Activated T-helper 1 cell treated with anti-CD3 and anti-CD28 coated beads, Interleukin-12 subunit alpha, Interleukin-12 subunit beta, Interleukin-2, Interleukin-4 antibody, amounts not matched to agents 30 ng/mL and 10 ng/mL and 1 ng/mL, durations not matched to agents 14 hours and 24 hours and 36 hours (primary cell): ENCODE results near the gene BARHL1. TPM values are rescaled to one million over a fixed set of nuclear protein-coding genes. Genes with fewer than 3 reads are reported as not detected.

Experiments
- DNase-seq: peaks from one replicate; pipeline ENCODE4 v3.0.0; 2021; ENCODE audit warnings: low spot score
- H3K27ac Mint-ChIP-seq: one replicate; pipeline ENCODE4 v1.8.0; 2021; ENCODE audit warnings: mild to moderate bottlenecking, mixed read lengths
- H3K27me3 Mint-ChIP-seq: one replicate; pipeline ENCODE4 v1.8.0; 2022; ENCODE audit warnings: mild to moderate bottlenecking, moderate library complexity, mixed read lengths; ENCODE audit not compliant: insufficient read depth
- H3K36me3 Mint-ChIP-seq: one replicate; pipeline ENCODE4 v1.8.0; 2021; ENCODE audit warnings: low read depth, mixed read lengths
- H3K4me1 Mint-ChIP-seq: one replicate; pipeline ENCODE4 v1.8.0; 2021; ENCODE audit warnings: low read depth, mixed read lengths
- H3K4me3 Mint-ChIP-seq: one replicate; pipeline ENCODE4 v1.8.0; 2021; ENCODE audit warnings: mild to moderate bottlenecking, moderate library complexity, mixed read lengths
- H3K9me3 Mint-ChIP-seq: one replicate; pipeline ENCODE4 v1.8.0; 2021; ENCODE audit warnings: mixed read lengths
- intact Hi-C: fragments of 100-400 bp; cut with micrococcal nuclease; formaldehyde crosslinking; loops from one replicate; pipeline ENCODE4 v1.15.1; 2024
- total RNA-seq: library from RNA; stranded (reverse); gene quantifications from 2 replicates; pipeline ENCODE4 v1.2.3, GENCODE V29; 2022

Gene BARHL1
- total RNA-seq, 1 donor from 2014 or later, result not detected

- Mint-ChIP-seq H3K4me3 (no peak overlapping the region), H3K27ac (no peak overlapping the region), H3K9me3 (no peaks in the 10 kb centered on the region)
Observed at GRCh38 chr9:132591751-132592314, 9.4 kb downstream of the BARHL1 start.

DNA sequence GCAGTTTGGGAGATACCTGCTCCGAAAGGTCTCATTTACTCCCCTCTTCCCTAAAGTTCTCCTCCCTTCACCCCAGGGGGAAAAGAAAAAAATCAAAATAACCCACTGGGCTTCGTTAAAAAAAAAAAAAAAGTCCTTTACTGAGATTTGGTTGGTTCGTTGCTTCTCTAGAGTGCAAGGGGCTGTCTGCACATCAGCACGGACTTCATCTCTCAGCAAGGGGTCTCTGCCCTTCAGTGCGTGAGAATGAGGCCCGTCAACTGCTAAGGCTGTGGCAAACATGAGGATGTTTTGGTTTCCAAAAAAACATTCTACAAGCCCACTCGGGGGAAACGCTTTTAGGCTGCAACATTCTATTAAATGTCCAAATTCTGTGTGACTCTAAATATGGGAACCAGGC is 10.0 kb downstream of the BARHL1 start:
- H3K4me3 Mint-ChIP-seq, result no peak overlapping the region
- H3K4me1 Mint-ChIP-seq, result no peaks in the 10 kb centered on the region
- peaks cover 11% of the 10 kb centered on the region for H3K36me3 Mint-ChIP-seq
- no peak for DNase-seq
- intact Hi-C loops, result loop anchor here (5.0 kb wide), 1 partner anchor 210 kb away; no protein-coding TSS in a partner anchor
- peaks cover 37% of the 10 kb centered on the region for H3K27me3 Mint-ChIP-seq
- no peak overlapping the region for H3K27ac Mint-ChIP-seq
- H3K9me3 Mint-ChIP-seq, result no peaks in the 10 kb centered on the region

More at GRCh38 chr9:132591751-132592314, 9.4 kb downstream of the BARHL1 start:
- Mint-ChIP-seq H3K27me3 (peaks cover 37% of the 10 kb centered on the region), H3K36me3 (peaks cover 11% of the 10 kb centered on the region), H3K4me1 (no peaks in the 10 kb centered on the region)
- no peak for DNase-seq
- intact Hi-C loops, result loop anchor here (5.0 kb wide), 1 partner anchor 210 kb away; no protein-coding TSS in a partner anchor

- Mint-ChIP-seq H3K36me3 (peaks cover 11% of the 10 kb centered on the region), H3K27me3 (peaks cover 25% of the 10 kb centered on the region), H3K27ac (no peak overlapping the region), H3K4me3 (no peak overlapping the region), H3K4me1 (no peaks in the 10 kb centered on the region), H3K9me3 (no peaks in the 10 kb centered on the region)
- no peak for DNase-seq
- intact Hi-C loops, result loop anchor here (5.0 kb wide), 1 partner anchor 208 kb away; no protein-coding TSS in a partner anchor
Observed at GRCh38 chr9:132594412-132594811, 12.0 kb downstream of the BARHL1 start.

DNA sequence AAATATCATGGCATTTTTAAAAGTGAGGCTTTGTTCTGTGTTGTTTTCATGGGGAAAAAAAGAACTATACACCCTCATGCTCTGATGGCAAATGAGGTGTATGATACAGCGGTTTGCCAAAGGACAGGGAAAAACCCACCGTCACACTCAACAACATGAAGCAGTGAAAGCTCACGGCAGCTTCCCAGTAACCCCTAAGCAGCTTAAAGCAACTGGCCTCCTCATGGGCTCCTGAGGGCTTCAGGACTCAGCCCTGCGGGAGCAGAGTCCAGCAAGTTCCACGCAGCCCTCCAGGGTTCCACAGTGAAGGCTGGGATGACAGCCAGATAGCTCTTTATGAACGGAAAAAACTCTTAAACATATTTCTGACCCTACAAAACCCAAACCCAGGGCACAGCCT is 12.9 kb downstream of the BARHL1 start:
- intact Hi-C loops, result no loop called here
- DNase-seq, result no peak
- Mint-ChIP-seq H3K27ac (no peak overlapping the region), H3K4me3 (no peak overlapping the region), H3K9me3 (no peaks in the 10 kb centered on the region), H3K4me1 (no peaks in the 10 kb centered on the region), H3K27me3 (peaks cover 20% of the 10 kb centered on the region), H3K36me3 (peaks cover 15% of the 10 kb centered on the region)

GRCh38 chr9:132596200-132596599 is 13.8 kb downstream of the BARHL1 start:
- Mint-ChIP-seq H3K4me1 (no peaks in the 10 kb centered on the region), H3K27me3 (peaks cover 14% of the 10 kb centered on the region), H3K9me3 (no peaks in the 10 kb centered on the region), H3K4me3 (no peak overlapping the region), H3K36me3 (peaks cover 16% of the 10 kb centered on the region), H3K27ac (no peak overlapping the region)
- intact Hi-C loops, result no loop called here
- DNase-seq, result no peak

DNA sequence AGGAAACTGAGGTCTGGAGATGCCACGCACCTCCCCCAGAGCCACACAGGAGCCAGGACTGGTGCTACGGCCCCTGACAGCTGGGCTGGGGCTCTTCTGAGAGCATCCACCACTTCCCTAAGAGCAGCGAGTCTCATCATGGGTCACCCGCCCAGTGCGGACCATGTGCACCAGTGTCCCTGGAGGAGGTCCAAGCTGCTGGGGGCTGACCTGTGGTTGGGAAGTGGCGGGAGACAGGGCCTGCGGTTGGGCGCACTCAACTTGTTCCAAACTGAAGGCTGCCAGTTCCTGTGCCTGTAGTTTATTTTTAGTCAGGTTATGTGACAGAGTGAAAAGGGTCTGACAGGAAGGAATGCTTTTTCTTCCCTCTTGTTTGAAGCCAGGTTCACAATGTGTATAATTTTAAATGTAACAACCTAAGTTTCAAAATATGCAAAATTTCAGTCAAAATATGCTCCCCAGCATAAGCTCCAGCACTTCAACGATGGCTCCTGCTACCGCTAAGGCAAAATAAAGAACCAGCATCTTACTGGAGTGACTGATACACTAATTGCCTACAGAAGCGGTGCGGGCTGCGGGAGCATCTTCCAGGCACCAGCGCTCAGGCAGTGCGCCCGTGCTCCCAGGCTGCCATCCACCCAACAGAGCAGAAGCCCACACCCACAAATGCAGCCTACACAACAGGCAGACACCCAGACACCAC is 14.8 kb downstream of the BARHL1 start:
- no peak overlapping the region for H3K27ac Mint-ChIP-seq
- DNase-seq, result no peak
- H3K9me3 Mint-ChIP-seq, result no peaks in the 10 kb centered on the region
- no peaks in the 10 kb centered on the region for H3K4me1 Mint-ChIP-seq
- H3K27me3 Mint-ChIP-seq, result peaks cover 4% of the 10 kb centered on the region
- no peak overlapping the region for H3K4me3 Mint-ChIP-seq
- intact Hi-C loops, result no loop called here
- peaks cover 11% of the 10 kb centered on the region for H3K36me3 Mint-ChIP-seq

- DNase-seq, result no peak
- intact Hi-C loops, result no loop called here
- H3K4me3 Mint-ChIP-seq, result no peak overlapping the region
- H3K27me3 Mint-ChIP-seq, result no peaks in the 10 kb centered on the region
- no peak overlapping the region for H3K27ac Mint-ChIP-seq
- no peaks in the 10 kb centered on the region for H3K4me1 Mint-ChIP-seq
- no peaks in the 10 kb centered on the region for H3K9me3 Mint-ChIP-seq
- H3K36me3 Mint-ChIP-seq, result peaks cover 10% of the 10 kb centered on the region
Observed at GRCh38 chr9:132600326-132600984, 18.0 kb downstream of the BARHL1 start.

GRCh38 chr9:132602207-132602606 is 19.8 kb downstream of the BARHL1 start:
- H3K27me3 Mint-ChIP-seq, result no peaks in the 10 kb centered on the region
- no peak for DNase-seq
- H3K9me3 Mint-ChIP-seq, result no peaks in the 10 kb centered on the region
- intact Hi-C loops, result no loop called here
- no peaks in the 10 kb centered on the region for H3K4me1 Mint-ChIP-seq
- peaks cover 14% of the 10 kb centered on the region for H3K36me3 Mint-ChIP-seq
- no peak overlapping the region for H3K4me3 Mint-ChIP-seq
- no peak overlapping the region for H3K27ac Mint-ChIP-seq

GRCh38 chr9:132605387-132605786 is 23.0 kb downstream of the BARHL1 start:
- Mint-ChIP-seq H3K27ac (no peak overlapping the region), H3K36me3 (peaks cover 15% of the 10 kb centered on the region), H3K9me3 (no peaks in the 10 kb centered on the region), H3K27me3 (no peaks in the 10 kb centered on the region), H3K4me3 (no peak overlapping the region), H3K4me1 (no peaks in the 10 kb centered on the region)
- intact Hi-C loops, result no loop called here
- no peak for DNase-seq

GRCh38 chr9:132606066-132606465 is 23.7 kb downstream of the BARHL1 start:
- H3K27ac Mint-ChIP-seq, result no peak overlapping the region
- H3K4me1 Mint-ChIP-seq, result no peaks in the 10 kb centered on the region
- DNase-seq, result no peak
- H3K36me3 Mint-ChIP-seq, result peaks cover 20% of the 10 kb centered on the region
- no peak overlapping the region for H3K4me3 Mint-ChIP-seq
- intact Hi-C loops, result no loop called here
- no peaks in the 10 kb centered on the region for H3K27me3 Mint-ChIP-seq
- no peaks in the 10 kb centered on the region for H3K9me3 Mint-ChIP-seq

- no peak overlapping the region for H3K4me3 Mint-ChIP-seq
- H3K9me3 Mint-ChIP-seq, result no peaks in the 10 kb centered on the region
- no peaks in the 10 kb centered on the region for H3K4me1 Mint-ChIP-seq
- intact Hi-C loops, result no loop called here
- H3K27me3 Mint-ChIP-seq, result no peaks in the 10 kb centered on the region
- DNase-seq, result no peak
- H3K27ac Mint-ChIP-seq, result no peak overlapping the region
- H3K36me3 Mint-ChIP-seq, result peaks cover 23% of the 10 kb centered on the region
Observed at GRCh38 chr9:132609184-132609583, 26.8 kb downstream of the BARHL1 start.

- no peak for DNase-seq
- Mint-ChIP-seq H3K4me3 (no peak overlapping the region), H3K36me3 (peaks cover 29% of the 10 kb centered on the region), H3K9me3 (no peaks in the 10 kb centered on the region), H3K4me1 (no peaks in the 10 kb centered on the region), H3K27ac (no peak overlapping the region), H3K27me3 (no peaks in the 10 kb centered on the region)
- intact Hi-C loops, result no loop called here
Observed at GRCh38 chr9:132609829-132610228, 27.4 kb downstream of the BARHL1 start.

DNA sequence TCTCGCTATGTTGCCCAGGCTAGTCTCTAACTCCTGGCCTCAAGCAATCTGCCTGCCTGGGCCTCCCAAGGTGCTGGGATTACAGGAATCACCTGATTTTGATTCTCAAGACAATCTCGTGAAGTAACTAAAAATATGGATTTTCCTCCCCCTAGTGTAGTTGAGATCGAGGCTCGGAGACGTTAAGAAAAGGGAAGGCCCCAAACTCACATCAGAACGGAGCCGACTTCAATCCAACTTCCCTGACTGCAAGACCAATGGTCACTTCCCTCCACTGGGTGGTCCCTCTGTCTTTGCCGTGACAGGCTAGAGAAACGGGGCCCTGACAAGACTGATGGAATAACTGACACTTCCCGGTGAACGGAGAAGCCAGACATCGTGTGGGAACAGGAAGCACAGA is 28.3 kb downstream of the BARHL1 start:
- H3K4me3 Mint-ChIP-seq, result no peak overlapping the region
- peaks cover 25% of the 10 kb centered on the region for H3K36me3 Mint-ChIP-seq
- H3K9me3 Mint-ChIP-seq, result no peaks in the 10 kb centered on the region
- no peak for DNase-seq
- peak overlapping the region; percentile 18 for H3K27ac Mint-ChIP-seq
- no peaks in the 10 kb centered on the region for H3K4me1 Mint-ChIP-seq
- intact Hi-C loops, result no loop called here
- no peaks in the 10 kb centered on the region for H3K27me3 Mint-ChIP-seq
